ENCODE data around the gene ADAT3.

ADAT3 gene

DNA sequence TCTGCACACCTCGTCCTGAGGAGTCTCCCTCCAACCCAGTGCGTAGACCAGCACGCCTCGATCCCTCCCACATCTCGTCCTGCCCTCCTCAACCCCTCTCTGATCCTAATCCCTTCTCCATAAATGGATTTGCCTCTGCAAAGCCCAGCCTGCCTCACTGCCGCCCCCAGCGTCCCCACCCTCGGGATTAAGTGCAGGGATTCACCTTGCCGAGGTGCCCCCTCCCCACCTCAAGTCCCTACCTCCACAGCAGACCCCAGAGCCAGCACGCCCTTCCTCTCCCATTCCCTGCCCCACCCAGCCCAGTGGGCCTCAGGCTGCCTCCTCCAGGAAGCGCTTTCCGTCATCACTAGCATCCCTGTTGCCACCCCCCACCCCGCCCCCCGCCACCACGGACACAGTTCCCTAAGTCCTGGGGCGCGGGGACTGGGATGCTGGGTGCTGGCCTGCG, 45.8 kb upstream of the ADAT3 start:
- Histone ChIP-seq H3F3A (ENCODE audit: insufficient read depth, low read length) (peaks cover 44% of the 10 kb centered on the region), H2AFZ (ENCODE audit: low read length) (no peak overlapping the region), H3K9me2 (replicated peaks; ENCODE audit: insufficient read depth, low read length) (no peaks in the 10 kb centered on the region), H3K79me2 (ENCODE audit: low read length) (peaks cover 82% of the 10 kb centered on the region), H3K4me3 (ENCODE audit: low read length) (no peak overlapping the region), H3K9me3 (replicated peaks; ENCODE audit: insufficient read depth, low read length) (no peaks in the 10 kb centered on the region), H3K4me1 (ENCODE audit: low read length) (peaks cover 27% of the 10 kb centered on the region), H3K4me2 (ENCODE audit: low read depth, low read length) (no peak overlapping the region), H4K20me1 (ENCODE audit: insufficient read depth, low read length) (no peaks in the 10 kb centered on the region), H3K27ac (ENCODE audit: low read length) (no peak overlapping the region), H3K9ac (ENCODE audit: low read length) (no peak overlapping the region), H3K36me3 (replicated peaks; ENCODE audit: insufficient read depth, low read length) (no peaks in the 10 kb centered on the region), H3K27me3 (replicated peaks; ENCODE audit: insufficient read depth, low read length) (no peaks in the 10 kb centered on the region)
- TF ChIP-seq EZH2 (optimal IDR thresholded peaks at IDR 0.05; ENCODE audit: low read depth, low read length) (no peak), EZH2phosphoT487 (IDR thresholded peaks at IDR 0.05; ENCODE audit: low read length) (no peak)
- TF ChIP-seq, protein P1, sequence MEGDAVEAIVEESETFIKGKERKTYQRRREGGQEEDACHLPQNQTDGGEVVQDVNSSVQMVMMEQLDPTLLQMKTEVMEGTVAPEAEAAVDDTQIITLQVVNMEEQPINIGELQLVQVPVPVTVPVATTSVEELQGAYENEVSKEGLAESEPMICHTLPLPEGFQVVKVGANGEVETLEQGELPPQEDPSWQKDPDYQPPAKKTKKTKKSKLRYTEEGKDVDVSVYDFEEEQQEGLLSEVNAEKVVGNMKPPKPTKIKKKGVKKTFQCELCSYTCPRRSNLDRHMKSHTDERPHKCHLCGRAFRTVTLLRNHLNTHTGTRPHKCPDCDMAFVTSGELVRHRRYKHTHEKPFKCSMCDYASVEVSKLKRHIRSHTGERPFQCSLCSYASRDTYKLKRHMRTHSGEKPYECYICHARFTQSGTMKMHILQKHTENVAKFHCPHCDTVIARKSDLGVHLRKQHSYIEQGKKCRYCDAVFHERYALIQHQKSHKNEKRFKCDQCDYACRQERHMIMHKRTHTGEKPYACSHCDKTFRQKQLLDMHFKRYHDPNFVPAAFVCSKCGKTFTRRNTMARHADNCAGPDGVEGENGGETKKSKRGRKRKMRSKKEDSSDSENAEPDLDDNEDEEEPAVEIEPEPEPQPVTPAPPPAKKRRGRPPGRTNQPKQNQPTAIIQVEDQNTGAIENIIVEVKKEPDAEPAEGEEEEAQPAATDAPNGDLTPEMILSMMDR (IDR thresholded peaks at IDR 0.05; ENCODE audit: low read length): no peak
- no peak for DNase-seq

DNA sequence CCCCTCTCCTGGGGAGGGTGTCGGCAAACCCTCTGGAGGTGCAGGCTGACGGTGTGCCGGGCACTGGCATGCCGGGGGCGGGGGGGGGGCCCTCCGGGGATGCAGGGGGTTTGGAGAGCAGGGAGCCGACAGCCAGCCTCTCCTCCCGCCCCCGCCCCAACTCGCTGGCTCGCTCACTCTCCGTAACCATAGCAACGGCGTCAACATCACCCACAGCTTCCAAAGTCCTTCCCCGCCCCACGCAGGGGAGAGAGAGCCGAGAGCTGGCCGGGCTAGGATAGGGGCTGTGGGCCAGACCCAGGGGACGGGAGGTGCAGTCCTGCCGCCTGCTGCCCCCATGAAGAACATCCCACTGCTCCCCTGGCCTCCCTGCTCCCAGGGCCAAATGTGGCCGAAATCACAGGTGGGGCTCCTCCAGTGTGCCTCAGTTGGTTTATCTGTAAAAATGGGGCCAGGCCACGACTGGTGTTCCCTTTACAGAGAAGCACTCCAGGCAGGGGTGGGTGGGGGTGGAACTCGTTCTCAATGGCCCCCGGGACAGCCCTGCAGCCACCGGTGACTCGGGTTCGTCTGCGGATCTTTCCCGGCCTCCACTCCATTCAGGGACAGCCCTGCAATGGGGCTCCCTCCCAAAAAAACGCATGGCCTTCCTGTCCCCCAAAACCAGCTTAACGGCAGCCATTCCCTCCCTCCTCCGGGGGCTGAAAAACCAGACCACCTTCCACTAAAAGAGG, 45.0 kb upstream of the ADAT3 start:
- no peak overlapping the region for H2AFZ ChIP-seq (ENCODE audit: low read length)
- H3K4me1 ChIP-seq (ENCODE audit: low read length): peaks cover 27% of the 10 kb centered on the region
- H3K36me3 ChIP-seq (replicated peaks; ENCODE audit: insufficient read depth, low read length): no peaks in the 10 kb centered on the region
- no peak overlapping the region for H3K4me3 ChIP-seq (ENCODE audit: low read length)
- H3K27me3 ChIP-seq (replicated peaks; ENCODE audit: insufficient read depth, low read length): no peaks in the 10 kb centered on the region
- no peaks in the 10 kb centered on the region for H4K20me1 ChIP-seq (ENCODE audit: insufficient read depth, low read length)
- TF ChIP-seq, protein P1 (IDR thresholded peaks at IDR 0.05; ENCODE audit: low read length): no peak
- TF ChIP-seq EZH2 (optimal IDR thresholded peaks at IDR 0.05; ENCODE audit: low read depth, low read length): no peak
- no peak for TF ChIP-seq EZH2phosphoT487 (IDR thresholded peaks at IDR 0.05; ENCODE audit: low read length)
- no peak overlapping the region for H3K27ac ChIP-seq (ENCODE audit: low read length)
- no peaks in the 10 kb centered on the region for H3K9me2 ChIP-seq (replicated peaks; ENCODE audit: insufficient read depth, low read length)
- H3K9ac ChIP-seq (ENCODE audit: low read length): no peak overlapping the region
- H3F3A ChIP-seq (ENCODE audit: insufficient read depth, low read length): peaks cover 42% of the 10 kb centered on the region
- H3K79me2 ChIP-seq (ENCODE audit: low read length): peaks cover 77% of the 10 kb centered on the region
- H3K9me3 ChIP-seq (replicated peaks; ENCODE audit: insufficient read depth, low read length): no peaks in the 10 kb centered on the region
- no peak overlapping the region for H3K4me2 ChIP-seq (ENCODE audit: low read depth, low read length)
- no peak for DNase-seq

DNA sequence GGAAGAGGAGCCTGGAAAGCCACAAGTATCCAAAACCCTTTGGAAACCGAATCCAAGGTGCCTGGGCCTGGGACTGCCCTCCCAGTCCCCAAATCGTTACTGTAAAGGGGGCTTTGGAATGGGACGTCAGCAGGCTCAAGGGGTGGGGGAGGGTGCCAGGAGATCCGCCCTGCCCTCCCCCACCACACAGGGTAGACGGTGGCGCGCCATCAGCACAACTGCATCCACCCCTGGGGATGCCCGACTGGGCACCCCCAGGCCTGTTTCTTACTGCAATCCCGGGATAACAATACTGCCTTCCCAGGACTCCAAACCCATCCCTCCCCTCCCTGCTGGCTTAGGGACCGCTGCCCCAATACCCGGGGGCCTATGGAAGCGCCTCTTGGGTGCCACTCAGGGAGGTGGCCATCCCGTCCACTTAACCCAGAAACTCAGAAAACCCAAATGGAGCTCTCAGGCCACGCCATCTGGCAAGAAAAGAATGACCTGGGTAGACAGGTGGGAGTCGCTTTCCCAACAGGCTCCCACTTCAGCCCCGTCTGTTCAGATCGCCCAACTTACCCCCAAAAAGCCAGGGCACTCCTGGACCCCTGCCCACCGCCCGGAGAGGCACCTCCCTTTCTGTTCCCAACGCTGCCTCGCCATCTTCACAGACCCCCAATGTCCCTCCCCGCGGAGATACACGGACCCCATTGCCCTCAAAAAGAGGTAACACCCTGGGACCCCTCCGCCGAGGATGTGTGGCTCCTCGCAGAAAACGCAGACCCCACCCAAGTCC, 44.2 kb upstream of the ADAT3 start:
- no peaks in the 10 kb centered on the region for H3K27me3 ChIP-seq (replicated peaks; ENCODE audit: insufficient read depth, low read length)
- no peaks in the 10 kb centered on the region for H3K36me3 ChIP-seq (replicated peaks; ENCODE audit: insufficient read depth, low read length)
- no peaks in the 10 kb centered on the region for H3K9me3 ChIP-seq (replicated peaks; ENCODE audit: insufficient read depth, low read length)
- peaks cover 73% of the 10 kb centered on the region for H3K79me2 ChIP-seq (ENCODE audit: low read length)
- peaks cover 22% of the 10 kb centered on the region for H3K4me1 ChIP-seq (ENCODE audit: low read length)
- no peak overlapping the region for H3K27ac ChIP-seq (ENCODE audit: low read length)
- peak overlapping the region; percentile 98; the same call in 1 of the 2 replicates for H3K4me3 ChIP-seq (ENCODE audit: low read length)
- H3K4me2 ChIP-seq (ENCODE audit: low read depth, low read length): peak overlapping the region; percentile 97; the same call in 1 of the 2 replicates
- H3K9ac ChIP-seq (ENCODE audit: low read length): no peak overlapping the region
- DNase-seq: no peak
- peaks cover 37% of the 10 kb centered on the region for H3F3A ChIP-seq (ENCODE audit: insufficient read depth, low read length)
- TF ChIP-seq EZH2phosphoT487 (IDR thresholded peaks at IDR 0.05; ENCODE audit: low read length): no peak
- TF ChIP-seq EZH2 (optimal IDR thresholded peaks at IDR 0.05; ENCODE audit: low read depth, low read length): no peak
- TF ChIP-seq, protein P1 (IDR thresholded peaks at IDR 0.05; ENCODE audit: low read length): no peak
- no peak overlapping the region for H2AFZ ChIP-seq (ENCODE audit: low read length)
- no peaks in the 10 kb centered on the region for H4K20me1 ChIP-seq (ENCODE audit: insufficient read depth, low read length)
- no peaks in the 10 kb centered on the region for H3K9me2 ChIP-seq (replicated peaks; ENCODE audit: insufficient read depth, low read length)
